HT1080 (cell line): ENCODE data around the gene NPC1. TPM values are rescaled to one million over a fixed set of nuclear protein-coding genes. Genes with fewer than 3 reads are reported as not detected.
A peak's percentile ranks its signal among the peaks of the same experiment; 100 is the strongest.
"Not testable (repeated sequence)": the region's sequence is repeated elsewhere in the genome, so short reads cannot be mapped to it uniquely, and the experiment has no call there.

Experiments
- DNase-seq: peaks from one replicate; pipeline ENCODE4 v3.0.0-alpha.2; 2015; ENCODE audit warnings: low read depth
- total RNA-seq: library from RNA; depleted of rRNA; stranded (reverse); fragments of >200 nt; shearing (Covaris generic); gene quantifications from 2 replicates; pipeline ENCODE4 v1.2.3, GENCODE V29; 2014

The NPC1 gene
- total RNA-seq, 1 experiment from 2014 or later, result 105 TPM

DNA sequence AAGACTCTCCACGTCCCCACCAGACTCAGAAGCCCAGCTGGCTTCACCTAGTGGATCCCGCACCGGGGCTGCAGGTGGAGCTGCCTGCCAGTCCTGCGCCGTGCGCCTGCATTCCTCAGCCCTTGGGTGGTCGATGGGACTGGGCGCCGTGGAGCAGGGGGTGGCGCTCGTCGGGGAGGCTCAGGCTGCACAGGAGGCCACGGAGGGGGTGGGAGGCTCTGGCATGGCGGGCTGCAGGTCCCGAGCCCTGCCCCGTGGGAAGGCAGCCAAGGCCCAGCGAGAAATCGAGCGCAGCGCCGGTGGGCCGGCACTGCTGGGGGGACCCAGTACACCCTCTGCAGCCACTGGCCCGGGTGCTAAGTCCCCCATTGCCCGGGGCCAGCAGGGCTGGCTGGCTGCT, 8.8 kb downstream of the NPC1 start:
- DNase-seq, result not testable (repeated sequence)

DNA sequence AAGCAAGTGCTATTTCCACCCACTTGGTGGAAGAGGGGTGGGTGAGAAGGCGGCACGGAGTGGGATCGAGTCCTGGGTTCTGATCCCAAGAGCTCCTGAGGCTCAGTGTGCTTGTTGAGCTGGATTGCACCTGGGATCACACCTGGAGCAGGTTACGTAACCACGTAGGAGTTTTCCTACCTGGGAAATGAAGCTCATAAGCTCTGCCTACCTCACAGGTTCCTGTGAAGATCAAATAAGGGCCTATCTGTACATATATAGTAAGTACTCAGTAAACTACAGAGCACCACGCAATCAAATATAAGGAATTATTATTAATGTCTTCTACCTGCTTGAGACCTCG, 11.0 kb downstream of the NPC1 start:
- no peak for DNase-seq

DNA sequence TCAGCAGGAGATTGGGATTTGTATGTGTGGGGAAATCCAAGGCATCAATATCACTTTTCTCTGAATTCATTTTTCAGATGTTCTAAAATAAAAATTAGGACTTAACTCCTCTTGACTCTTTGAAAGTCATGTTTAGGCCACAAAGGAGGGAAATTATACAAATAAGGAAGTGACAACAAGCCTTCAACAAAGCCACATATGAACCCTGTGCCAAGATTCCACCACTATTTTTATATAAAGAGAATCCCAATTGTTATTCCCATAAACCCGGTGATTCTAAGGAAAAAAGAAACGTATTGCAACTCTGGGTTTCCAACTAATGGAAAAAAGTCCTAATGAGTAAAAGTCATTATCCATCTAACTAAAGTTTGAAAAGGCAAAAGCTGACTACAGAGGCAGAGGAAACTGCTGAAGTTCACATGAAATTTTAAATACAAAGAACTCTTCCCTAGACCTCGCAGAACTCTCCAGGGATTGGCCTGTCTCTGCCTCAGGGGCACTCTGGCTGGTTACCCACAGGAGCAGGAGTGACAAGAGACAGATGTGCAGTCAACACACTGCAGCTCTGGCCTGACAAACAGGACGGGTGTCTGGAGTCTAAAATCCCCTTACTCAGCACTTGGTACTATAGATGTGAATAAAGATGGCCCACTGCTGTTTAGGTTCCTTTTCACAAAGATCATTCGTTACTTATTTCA, 11.5 kb downstream of the NPC1 start:
- no peak for DNase-seq

DNA sequence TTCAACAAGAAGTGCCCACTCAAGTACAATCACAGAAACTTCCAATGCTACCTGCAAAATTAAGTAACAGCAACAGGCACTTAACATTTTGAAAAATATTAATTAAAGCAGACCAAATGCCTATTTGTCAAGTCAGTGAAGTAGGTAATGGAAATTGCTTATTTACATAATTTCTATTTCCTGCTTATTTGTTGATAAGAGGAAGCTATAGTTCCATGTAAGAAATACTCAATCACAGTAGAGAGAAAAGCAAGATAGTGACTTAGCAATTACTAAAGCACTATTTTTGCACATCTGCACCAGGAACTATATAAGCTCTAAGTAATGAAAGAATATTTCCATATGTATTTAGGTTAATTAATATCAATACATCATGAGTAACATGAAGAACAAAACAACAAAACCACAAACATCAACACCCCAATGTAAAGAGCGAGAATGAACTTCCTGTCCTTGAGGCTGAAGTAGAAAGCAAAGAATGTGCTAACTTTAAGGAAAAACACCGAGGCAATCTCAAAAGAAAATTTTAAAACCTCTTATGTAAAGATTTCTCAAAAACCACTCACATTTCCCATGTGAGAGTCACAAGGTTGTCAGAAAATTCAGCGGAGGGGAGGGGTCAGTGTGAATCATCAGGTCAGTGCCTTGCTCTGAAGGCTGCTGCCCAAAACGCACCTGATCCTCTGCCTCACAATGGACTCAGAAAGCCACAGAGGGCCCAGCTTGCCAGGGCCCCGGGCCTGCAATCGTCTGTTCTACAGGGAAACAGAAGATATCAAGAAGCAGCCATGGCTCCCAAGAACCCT, 12.5 kb downstream of the NPC1 start:
- peak; percentile 83 for DNase-seq

DNA sequence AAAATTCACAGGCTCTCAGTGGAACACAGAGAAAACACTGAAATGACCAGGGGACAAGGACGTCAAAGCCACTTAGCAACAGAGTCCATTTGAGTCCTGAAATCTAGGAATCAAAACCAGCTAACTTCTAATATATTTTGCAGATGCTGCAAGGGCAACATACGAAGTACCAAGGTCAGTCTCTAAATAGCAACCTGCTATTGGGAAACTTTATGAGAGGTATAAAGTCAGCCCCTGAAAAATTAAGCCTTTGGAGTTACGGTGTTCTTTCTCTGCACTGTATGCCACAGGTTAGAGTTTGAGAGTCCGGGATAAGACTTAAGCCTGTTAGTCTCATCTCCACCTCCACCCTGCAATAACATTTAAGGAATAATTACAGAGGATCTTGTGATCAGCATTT, 13.3 kb downstream of the NPC1 start:
- DNase-seq, result no peak

DNA sequence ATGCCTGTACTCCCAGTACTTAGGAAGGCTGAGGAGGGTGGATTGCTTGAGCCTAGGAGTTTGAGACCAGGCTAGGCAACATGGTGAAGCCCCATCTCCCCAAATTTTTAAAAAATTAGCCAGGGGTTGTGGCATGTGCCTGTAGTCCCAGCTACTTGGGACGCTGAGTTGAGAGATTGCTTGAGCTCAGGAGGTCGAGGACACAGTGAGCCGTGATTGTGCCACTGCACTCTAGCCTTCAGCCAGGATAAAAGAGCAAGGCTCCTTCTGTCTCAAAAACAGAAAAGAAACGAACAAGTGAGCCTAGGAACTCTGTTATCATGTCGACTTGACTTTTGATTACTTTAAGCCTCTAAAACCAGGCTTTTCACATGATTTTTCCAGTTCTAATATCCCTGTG, 13.7 kb downstream of the NPC1 start:
- no peak for DNase-seq

DNA sequence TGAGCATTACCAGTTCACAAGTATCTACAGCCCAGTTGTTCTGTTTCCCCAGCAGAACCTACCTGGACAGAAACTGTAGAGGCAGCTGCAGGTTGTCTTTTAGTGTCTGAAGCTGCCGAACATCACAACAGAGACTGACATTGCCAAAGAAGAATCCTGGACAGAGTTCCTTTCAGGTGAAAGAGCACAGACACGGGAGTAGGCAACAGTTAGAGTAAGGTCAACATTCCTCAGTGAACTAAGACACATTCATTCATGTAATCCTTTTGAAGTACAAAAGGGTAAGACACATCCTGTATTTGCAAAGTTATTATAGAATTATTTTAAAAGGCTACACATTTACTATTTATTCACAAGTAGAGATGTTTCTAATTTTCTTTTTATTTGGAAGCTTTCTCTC, 14.3 kb downstream of the NPC1 start:
- no peak for DNase-seq

DNA sequence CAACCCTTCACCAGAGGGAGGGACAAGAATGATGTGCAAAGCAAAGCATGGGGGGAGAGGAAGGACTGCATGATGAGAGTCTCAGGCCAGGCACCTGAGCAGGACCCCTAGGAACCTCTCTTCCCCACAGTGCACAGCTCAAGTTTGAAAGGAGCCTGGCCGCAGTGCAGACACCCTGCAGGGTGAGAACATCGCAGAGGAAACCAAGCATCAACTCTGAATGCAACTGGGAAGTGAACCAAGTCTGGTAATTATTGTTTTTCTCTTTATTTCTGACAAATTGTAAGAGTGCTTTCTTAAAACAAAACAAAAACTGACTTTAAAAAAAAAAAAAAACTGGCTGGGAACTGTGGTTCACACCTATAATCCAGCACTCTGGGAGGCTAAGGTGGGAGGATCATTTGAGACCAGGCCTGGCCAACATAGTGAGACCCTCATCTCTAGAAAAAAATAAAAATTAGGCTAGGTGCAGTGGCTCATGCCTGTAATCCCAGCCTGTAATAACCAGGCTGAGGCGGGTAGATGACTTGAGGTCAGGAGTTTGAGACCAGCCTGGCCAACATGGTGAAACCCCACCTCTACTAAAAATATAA, 15.3 kb downstream of the NPC1 start:
- no peak for DNase-seq

DNA sequence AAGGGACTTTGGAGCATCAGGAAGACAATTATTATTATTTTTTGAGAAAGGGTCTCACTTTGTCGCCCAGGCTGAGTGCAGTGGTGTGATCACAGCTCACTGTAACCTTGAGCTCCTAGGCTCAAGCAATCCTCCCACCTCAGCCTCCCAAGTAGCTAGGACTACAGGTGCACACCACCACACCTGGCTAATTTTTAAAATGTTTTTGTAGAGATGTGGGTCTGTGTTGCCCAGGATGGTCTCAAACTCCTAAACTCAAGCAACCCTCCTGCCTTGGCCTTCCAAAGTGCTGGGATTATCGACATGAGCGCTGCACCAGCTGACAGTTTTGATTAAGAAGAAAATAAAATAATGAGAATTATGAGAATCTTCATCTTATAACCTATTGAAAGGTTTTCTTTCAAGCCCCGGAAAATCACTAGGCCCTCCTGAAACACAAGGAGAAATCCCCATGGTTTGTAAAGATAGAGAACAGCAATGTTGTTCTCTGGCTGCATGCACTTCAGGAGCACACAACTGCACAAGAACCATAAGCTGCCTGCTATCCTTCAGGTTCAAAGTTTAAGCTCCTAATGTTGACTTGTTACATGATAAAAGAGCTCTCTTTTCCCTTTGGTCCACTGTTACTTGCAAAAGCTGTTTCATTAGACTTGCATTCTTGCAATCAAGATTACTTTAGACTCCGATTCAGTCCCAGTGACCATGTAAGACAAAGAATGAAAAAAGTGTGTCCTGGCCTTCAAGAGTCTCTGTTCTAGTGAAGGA, 16.8 kb downstream of the NPC1 start:
- DNase-seq, result no peak

DNA sequence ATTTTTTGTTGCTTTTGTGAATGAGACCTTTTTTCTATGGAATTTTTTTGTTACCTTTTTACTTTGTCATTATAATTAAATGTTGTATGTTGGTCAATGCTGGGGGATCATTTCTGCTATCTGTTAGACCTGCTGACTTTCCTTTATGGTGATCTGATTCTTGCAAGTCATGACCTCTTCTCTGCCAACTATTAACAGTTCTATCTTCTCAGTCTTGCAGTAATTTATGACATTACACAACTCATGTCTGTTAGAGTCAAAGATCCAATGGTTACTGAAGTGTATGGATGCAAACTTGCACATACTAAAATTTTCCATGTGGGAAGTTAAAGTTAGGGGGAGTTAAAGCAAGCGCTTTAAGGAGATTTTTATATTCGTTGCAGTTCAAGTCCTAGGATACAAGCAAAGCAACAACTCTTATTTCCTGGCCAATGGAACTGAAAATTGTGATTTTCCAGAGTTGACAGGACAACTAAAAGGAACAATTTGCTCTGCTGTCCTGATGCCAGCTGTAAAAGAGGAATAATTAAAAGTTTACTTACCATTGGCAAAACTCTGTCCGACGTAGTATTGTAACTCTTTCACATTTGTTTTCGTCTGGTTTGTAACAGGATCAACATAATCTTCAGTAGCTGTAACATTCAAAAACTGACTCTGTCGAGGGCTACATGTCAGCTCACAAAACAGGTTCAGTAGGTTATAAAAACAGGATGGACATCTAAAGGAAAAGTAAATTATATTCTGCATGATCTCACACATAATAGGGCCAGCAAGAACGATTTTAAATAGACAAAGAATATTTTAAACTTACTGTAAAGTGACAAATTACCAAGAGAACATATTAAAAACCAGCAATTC, 17.8 kb downstream of the NPC1 start:
- DNase-seq, result no peak

DNA sequence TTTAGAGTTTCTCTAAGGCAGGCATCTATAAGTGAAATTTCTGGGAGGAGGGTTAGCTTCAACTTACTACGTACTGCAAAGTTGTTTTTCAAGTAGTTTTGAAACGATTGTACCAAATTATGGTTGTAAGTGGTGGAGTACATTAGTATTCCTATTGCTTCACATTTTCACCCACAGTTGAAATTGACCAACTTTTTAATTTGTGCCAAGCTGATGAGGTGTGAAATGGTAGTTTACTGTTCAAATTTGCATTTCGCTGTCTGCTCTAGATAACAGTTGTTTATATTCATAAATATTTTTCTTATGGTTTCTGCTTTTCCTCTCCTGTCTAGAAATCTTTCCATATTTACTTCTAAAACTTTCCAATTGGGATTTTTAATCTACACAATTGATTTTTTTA, 18.6 kb downstream of the NPC1 start:
- no peak for DNase-seq

DNA sequence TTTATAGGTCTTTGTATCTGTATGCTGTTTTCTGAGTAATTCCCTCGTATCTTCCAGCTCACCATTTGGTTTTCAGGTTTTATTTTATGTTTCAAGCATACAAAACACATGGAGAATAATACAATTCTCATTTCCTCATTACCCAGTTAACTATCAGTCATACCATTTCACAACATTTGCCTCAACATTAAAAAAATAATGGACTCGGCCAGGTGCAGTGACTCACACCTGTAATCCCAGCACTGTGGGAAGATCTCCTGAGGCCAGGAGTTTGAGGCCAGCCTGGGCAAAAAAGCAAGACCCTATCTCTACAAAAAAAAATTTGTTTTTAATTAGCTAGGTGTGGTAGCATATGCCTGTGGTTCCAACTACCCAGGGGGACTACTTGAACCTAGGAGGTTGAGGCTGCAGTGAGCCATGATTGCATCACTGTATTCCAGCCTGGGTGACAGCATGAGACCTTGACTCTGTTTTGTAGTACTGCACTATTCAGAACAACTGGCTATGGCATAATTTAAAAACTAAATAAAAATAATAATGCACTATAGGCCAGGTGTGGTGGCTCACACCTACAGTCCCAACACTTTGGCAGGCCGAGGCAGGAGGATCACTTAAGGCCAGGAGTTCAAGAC, 20.3 kb downstream of the NPC1 start:
- DNase-seq, result no peak

DNA sequence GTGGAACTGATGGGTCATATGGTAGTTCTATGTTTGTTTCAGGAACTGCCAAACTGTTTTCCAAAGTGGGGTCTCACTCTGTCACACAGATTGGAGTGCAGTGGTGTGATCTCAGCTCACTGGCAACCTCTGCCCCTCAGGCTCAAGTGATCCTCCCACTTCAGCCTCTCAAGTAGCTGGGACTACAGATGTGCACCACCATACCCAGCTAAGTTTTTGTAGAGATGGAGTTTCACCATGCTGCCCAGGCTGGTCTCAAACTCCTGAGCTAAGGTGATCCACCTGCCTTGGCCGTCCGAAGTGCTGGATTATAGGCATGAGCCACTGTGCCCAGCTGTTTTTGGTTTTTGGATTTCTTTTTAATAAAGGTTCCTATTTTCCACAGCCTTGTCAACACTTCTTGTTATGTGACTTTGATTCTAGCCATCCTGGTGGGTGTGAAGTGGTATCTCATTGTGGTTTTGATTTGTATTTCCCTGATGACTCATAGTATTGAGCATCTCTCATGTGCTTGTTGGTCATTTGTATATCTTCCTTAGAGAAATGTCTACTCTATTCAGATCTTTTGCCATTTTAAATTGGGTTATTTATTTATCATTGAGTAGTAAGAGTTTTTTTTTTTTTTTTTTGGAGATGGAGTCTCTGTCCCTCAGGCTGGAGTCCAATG, 22.8 kb downstream of the NPC1 start:
- peak; percentile 78 for DNase-seq

DNA sequence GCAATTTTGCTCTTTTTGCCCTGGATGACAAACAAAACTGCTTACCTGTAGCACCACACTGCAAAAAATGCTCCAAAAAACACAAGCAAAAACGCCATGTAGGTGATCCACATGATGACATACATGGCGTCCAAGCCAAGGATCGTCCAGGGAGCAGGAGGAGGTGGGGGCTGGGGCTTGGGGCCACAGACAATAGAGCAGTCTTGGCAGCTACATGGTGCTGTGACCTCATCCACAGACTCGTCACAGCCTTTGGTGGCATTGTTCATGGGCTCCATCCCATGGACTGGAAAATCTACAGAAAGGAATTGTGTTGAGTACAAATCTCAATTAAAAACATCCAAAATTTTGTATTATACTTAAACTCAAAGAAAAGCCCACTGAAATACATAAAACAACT, 26.1 kb downstream of the NPC1 start:
- no peak for DNase-seq

DNA sequence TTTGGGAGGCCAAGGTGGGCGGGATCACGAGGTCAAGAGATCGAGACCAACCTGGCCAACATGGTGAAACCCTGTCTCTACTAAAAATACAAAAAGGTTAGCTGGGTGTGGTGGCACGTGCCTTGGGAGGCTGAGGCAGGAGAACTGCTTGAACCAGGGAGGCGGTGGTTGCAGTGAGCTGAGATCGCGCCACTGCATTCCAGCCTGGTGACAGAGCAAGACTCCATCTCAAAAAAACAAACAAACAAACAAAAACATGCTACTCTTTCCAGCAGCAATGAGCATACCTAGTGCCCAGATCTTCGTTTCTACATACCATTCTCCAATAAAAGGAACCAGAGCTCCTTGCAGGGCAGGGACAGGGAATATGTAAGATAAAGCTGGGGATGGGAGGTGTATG, 28.8 kb downstream of the NPC1 start:
- not testable (repeated sequence) for DNase-seq

DNA sequence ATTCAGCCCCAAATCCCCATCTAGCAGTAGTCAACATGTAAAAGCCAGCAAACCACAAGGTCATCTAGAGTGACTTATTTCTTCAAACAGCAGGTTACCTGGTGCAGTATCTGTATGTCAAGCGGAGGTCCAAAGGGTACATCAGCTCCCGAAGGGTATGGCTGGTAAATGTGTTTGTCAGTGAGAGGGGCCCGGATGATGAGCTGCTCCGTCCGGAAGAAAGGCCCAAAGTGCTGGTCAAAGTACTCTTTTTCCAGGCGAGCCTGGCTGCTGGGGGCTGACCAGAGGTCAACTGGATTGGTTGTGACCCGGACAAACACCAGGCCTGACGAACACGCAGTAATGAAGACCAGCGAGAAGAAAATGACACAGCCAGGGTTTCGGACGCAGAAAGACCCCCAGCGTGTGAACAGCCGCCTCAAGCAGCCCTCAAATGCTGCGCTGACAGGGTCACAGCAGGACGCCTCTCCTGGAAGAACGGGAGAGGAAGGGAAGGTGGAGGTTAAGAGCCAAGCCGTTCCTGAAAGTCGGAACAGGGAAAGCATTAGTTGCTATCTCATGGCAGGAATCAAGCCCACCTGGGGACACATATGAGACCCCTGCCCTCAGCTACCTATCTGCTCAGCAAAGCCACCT, 30.0 kb downstream of the NPC1 start:
- no peak for DNase-seq

DNA sequence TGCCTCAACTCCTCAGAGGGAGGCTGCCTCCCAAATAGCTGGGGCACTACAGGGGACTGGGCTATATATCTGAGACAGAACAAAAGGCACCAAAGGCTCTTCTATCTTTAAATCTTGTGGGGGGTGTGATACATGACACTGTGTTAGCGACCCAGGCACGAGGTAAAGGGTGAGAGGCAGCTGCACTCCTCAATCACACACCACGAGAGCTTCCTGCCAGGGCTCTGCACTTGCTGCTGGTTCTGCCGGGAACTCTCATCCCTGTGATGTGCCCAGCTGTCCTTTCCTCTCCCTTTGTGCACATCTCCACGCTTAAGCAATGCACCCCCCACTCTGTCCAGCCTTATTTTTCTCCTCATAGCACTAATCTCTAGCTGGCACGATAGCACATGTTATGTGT, 32.4 kb downstream of the NPC1 start:
- DNase-seq, result no peak

DNA sequence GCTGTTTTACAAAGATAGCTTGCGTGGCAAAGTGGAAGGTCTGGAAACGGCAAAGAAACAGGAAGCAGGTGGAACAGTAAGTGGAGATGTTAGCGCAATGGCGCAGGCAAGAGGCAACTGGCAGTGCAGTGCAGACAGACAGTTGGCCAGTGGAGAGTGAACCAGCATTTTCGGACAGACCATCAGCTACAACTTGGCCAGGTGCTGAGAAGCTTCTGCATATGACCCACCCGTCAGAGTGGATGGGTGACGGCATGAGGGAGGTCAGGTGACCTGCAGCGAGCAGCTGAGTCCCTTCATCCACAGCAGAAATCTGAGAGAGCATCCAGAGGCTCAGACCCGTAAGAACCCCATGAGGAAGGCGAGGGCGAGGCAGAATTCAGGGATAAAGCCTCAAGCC, 33.8 kb downstream of the NPC1 start:
- DNase-seq, result no peak

DNA sequence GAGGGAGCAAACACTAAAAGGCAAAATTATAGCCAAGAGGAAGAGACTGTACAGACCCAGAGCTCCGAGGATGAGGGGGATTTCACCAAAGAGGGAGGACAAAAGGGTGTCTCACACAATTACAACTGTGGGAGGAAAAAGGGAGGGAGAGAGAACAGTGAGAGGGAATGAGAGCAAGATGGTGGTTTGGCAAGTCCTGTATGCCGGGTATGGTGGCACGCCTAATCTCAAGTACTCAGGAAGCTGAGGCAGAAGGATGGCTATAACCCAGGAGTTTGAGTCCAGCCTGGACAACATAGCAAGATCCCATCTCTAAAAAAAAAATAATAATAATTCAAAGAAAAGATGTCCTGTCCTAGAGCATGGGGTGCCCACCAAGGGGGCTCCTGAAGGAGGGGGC, 34.3 kb downstream of the NPC1 start:
- DNase-seq, result no peak

DNA sequence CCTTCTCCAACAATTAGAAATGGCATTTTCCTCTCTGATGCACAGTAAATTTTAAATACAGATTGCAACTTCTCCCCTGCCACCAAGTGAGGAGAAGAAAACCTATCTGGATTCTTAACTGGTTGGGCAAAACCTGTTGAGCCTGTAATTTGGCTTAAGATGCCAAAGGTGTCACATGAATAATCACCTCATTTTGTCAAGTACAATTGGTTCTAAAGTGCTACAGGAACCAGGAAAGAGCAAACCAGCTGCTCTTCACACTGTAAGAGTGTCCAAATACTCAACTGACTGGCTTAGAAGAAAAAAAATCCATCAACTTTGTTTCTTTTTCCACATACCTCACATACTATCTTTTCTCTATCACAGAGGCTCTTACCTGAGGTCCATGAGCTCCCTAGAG, 35.4 kb downstream of the NPC1 start:
- no peak for DNase-seq
